Raji (cell line): ENCODE data around the gene KRTAP3-2.

Experiments used
- POLR2A ChIP-seq: IDR thresholded peaks from 2 replicates; pipeline ENCODE4 v1.6.1; 2011; ENCODE audit warnings: low read depth, low read length, control low read depth; ENCODE audit not compliant: insufficient read depth

The KRTAP3-2 gene

DNA sequence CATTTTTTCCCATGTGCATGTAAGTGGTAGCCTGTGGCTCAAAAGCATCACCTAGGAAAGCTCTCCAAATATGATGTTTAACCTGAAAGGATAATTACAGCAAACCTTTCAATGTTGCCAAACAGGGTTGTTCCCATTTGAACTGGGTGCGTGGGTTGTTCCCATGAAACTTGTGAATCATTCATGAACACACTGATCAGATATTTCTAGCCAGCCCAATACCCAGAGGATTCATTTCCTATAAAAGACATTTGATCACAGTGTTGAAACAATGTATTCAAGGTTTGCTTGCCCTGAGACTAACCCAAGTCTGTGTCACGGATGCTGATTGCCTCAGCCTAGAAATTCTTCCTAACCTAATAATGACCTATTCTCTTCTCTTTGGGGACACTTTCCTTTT is 45.8 kb downstream of the KRTAP3-2 start:
- no peak for TF ChIP-seq POLR2A

DNA sequence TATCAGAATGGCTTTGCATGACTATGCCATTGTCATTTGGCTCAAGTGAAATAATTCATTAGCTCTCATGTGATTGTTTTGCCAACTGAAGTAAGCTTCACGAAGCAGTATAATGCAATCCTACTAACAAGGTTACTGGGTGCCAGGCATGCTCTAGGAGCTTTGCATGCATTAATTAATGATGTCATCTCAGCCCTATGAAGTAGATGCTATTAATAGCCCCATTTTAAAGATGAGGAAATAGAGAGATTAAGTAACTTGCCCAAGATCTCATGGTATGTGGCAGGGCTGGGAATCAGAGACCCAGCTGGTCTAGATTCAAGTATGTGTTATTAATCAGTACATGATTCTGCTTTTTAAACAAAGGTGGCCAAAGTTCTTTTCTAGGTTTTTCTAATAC is 47.0 kb downstream of the KRTAP3-2 start:
- TF ChIP-seq POLR2A = no peak

DNA sequence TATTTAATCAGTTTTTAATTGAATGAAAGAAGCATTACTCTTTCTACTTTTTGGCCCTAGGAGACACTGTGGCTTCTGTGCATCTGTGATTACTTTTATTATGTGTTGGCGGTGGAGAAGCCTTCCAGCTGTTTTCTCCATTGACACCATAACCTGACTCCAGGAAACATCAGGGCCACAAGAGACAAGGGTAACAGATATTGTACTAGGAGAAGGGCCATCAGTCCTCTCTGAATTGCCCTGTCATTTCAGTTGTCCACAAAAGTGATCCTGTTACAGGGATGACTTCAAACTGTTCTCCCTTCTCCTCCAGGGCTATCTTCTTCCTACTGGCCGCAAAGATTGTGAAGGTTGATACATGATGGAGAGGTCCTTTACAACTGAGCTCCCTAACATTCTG is 47.6 kb downstream of the KRTAP3-2 start:
- TF ChIP-seq POLR2A = no peak

DNA sequence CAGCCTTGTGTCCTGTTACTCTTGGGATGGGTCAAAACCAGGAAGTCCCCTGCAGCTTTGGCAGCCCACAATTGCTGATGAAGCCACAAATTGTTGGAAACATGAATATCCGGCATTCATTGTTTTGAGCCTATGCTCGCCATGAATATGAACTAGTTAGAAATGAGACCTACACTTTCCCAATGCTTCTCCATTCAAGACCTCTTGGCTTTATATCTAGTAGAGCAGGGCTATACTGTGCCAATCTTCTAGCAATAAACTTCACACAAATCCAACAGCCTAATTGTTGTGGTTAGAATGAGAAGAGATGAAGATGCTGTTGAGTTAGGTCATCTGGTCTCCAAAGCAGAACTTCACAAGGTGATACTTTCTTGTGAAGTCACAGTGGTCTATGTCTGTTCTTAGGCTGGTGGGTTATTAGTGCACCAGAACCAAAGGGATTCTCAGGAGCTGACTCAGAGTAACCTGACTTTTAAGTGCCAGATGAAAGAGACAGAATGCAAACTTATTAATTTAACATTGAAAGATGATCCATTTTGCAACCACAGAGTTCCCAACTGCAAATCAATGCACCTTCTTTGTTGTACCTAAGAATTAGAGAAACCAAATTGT is 48.6 kb downstream of the KRTAP3-2 start:
- no peak for TF ChIP-seq POLR2A

DNA sequence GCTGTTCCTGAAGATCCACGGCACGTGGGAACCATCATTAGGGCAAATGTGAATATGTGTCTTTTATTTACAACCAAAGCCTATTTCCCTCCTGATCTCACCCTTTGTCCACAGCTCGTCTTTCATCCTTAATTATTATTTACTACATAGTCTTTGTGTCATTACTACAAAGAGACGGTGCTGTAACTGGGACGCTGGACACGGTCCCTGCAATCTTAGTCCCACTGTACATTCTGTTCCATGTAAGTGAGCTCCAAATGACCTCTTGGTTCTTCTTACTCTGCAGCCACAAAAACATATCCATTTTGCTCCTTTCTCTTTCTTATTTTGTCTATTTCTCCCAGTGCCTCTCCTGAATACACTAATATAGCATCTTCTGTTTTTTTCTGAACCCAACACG is 49.5 kb downstream of the KRTAP3-2 start:
- no peak for TF ChIP-seq POLR2A

DNA sequence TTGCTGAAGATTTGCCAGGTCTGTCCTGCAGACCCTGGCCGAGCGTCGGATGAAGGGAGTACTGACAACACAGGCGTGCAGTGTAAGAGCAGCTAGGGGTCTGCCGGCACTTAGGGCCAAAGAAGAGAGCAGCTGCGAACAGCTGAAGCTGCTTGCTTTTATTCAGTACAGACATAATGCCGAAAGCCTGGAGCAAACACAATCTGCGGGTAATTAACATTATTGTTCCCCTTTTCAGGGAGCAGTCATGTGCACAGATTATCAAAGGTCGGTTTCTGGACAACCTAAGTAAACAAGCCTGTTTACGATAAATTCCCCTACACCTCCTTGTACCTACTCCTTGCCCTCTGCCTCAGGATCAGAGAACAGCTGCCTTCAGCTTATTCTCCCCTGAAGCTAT is 50.3 kb downstream of the KRTAP3-2 start:
- TF ChIP-seq POLR2A = no peak
